WTC11 (cell line): Measurements from ENCODE around the gene HPSE2. TPM values are rescaled to one million over a fixed set of nuclear protein-coding genes. Genes with fewer than 3 reads are reported as not detected.

ENCODE experiments used
- ATAC-seq: fragments of 200-7000 bp; cut with Tn5 transposase; 2 replicates; pipeline ENCODE4 v1.10.0; 2021; ENCODE audit warnings: mild to moderate bottlenecking, moderate library complexity
- CTCF ChIA-PET: fragments of 300-600 bp; sonication (Branson Sonifier 250); formaldehyde crosslinking; loops from one replicate; lab custom pipeline; 2021; ENCODE audit warnings: antibody characterized with exemption; lab: Charles Lee
- POLR2A ChIA-PET: fragments of 350-600 bp; sonication (Branson Sonifier 250); formaldehyde crosslinking; loops from one replicate; lab custom pipeline; 2021; ENCODE audit warnings: antibody characterized with exemption; lab: Charles Lee
- DNase-seq: peaks from one replicate; pipeline ENCODE4 v3.0.0; 2021; ENCODE audit warnings: low spot score
- H3K27ac Mint-ChIP-seq: 2 replicates; pipeline ENCODE4 v1.8.0; 2021; ENCODE audit warnings: mixed read lengths
- H3K27me3 Mint-ChIP-seq: 2 replicates; pipeline ENCODE4 v1.8.0; 2021; ENCODE audit warnings: low read depth, mild to moderate bottlenecking, moderate library complexity, mixed read lengths
- H3K36me3 Mint-ChIP-seq: 2 replicates; pipeline ENCODE4 v1.8.0; 2021; ENCODE audit warnings: mixed read lengths
- H3K4me1 Mint-ChIP-seq: 2 replicates; pipeline ENCODE4 v1.8.0; 2022; ENCODE audit warnings: mixed read lengths
- H3K4me3 Mint-ChIP-seq: 2 replicates; pipeline ENCODE4 v1.8.0; 2021; ENCODE audit warnings: mild to moderate bottlenecking, moderate library complexity, mixed read lengths
- H3K9me3 Mint-ChIP-seq: 2 replicates; pipeline ENCODE4 v1.8.0; 2021; ENCODE audit warnings: mixed read lengths
- ATF3 ChIP-seq: sonication (generic); formaldehyde crosslinking; conservative IDR thresholded peaks from 2 replicates; pipeline ENCODE4 v1.8.1; 2022; ENCODE audit warnings: mild to moderate bottlenecking, missing genetic modification reagents
- E2F1 ChIP-seq: sonication (generic); formaldehyde crosslinking; IDR thresholded peaks from 2 replicates; pipeline ENCODE4 v1.8.0; 2022; ENCODE audit warnings: mild to moderate bottlenecking, missing genetic modification reagents
- E2F4 ChIP-seq: sonication (generic); formaldehyde crosslinking; IDR thresholded peaks from 2 replicates; pipeline ENCODE4 v1.8.1; 2022; ENCODE audit warnings: low read depth, mild to moderate bottlenecking, moderate library complexity, missing genetic modification reagents, borderline replicate concordance
- E2F5 ChIP-seq: sonication (generic); formaldehyde crosslinking; IDR thresholded peaks from 2 replicates; pipeline ENCODE4 v1.8.1; 2022; ENCODE audit warnings: mild to moderate bottlenecking, moderate library complexity, missing genetic modification reagents
- ERG ChIP-seq: fragments of 250-450 bp; sonication (Bioruptor Pico); IDR thresholded peaks from 2 replicates; pipeline ENCODE4 v1.8.0; 2021; ENCODE audit warnings: mild to moderate bottlenecking
- ESRRA ChIP-seq: sonication (generic); formaldehyde crosslinking; IDR thresholded peaks from 2 replicates; pipeline ENCODE4 v1.8.1; 2022; ENCODE audit warnings: mild to moderate bottlenecking, missing genetic modification reagents, borderline replicate concordance
- GABPB1 ChIP-seq: sonication (generic); formaldehyde crosslinking; IDR thresholded peaks from 2 replicates; pipeline ENCODE4 v1.8.1; 2023; ENCODE audit warnings: mild to moderate bottlenecking, missing genetic modification reagents
- GTF2I ChIP-seq: fragments of 250-450 bp; sonication (Bioruptor Pico); conservative IDR thresholded peaks from 2 replicates; pipeline ENCODE4 v1.4.0; 2021; ENCODE audit warnings: mild to moderate bottlenecking
- HMGA2 ChIP-seq: fragments of 250-450 bp; sonication (Bioruptor Pico); IDR thresholded peaks from 2 replicates; pipeline ENCODE4 v1.4.0; 2021; ENCODE audit warnings: mild to moderate bottlenecking, moderate library complexity
- IRF2 ChIP-seq: sonication (generic); formaldehyde crosslinking; IDR thresholded peaks from 2 replicates; pipeline ENCODE4 v1.8.0; 2022; ENCODE audit warnings: low read depth, missing genetic modification reagents, borderline replicate concordance
- JAZF1 ChIP-seq: fragments of 250-450 bp; sonication (Bioruptor Pico); IDR thresholded peaks from 2 replicates; pipeline ENCODE4 v1.9.0; 2021; ENCODE audit warnings: moderate library complexity, mild to moderate bottlenecking, inconsistent platforms
- JUN ChIP-seq: sonication (generic); formaldehyde crosslinking; IDR thresholded peaks from 2 replicates; pipeline ENCODE4 v1.8.0; 2023; ENCODE audit warnings: mild to moderate bottlenecking, missing genetic modification reagents
- MLX ChIP-seq: sonication (generic); formaldehyde crosslinking; IDR thresholded peaks from 2 replicates; pipeline ENCODE4 v1.8.1; 2023; ENCODE audit warnings: mild to moderate bottlenecking, missing genetic modification reagents, moderate library complexity
- NFE2L1 ChIP-seq: sonication (generic); formaldehyde crosslinking; IDR thresholded peaks from 2 replicates; pipeline ENCODE4 v1.8.1; 2023; ENCODE audit warnings: missing genetic modification reagents
- NR1H2 ChIP-seq: sonication (generic); formaldehyde crosslinking; IDR thresholded peaks from 2 replicates; pipeline ENCODE4 v1.9.0; 2021; ENCODE audit warnings: mild to moderate bottlenecking, moderate library complexity, missing genetic modification reagents
- OVOL2 ChIP-seq: fragments of 250-450 bp; sonication (Bioruptor Pico); IDR thresholded peaks from 2 replicates; pipeline ENCODE4 v1.9.0; 2021; ENCODE audit warnings: mild to moderate bottlenecking, borderline replicate concordance
- PRRX2 ChIP-seq: fragments of 250-450 bp; sonication (Bioruptor Pico); IDR thresholded peaks from 2 replicates; pipeline ENCODE4 v1.8.0; 2021; ENCODE audit warnings: mild to moderate bottlenecking
- RELA ChIP-seq: sonication (generic); formaldehyde crosslinking; IDR thresholded peaks from 2 replicates; pipeline ENCODE4 v1.8.1; 2022; ENCODE audit warnings: missing genetic modification reagents, mild to moderate bottlenecking, borderline replicate concordance
- TP53 ChIP-seq: sonication (generic); formaldehyde crosslinking; IDR thresholded peaks from 2 replicates; pipeline ENCODE4 v1.8.1; 2023; ENCODE audit warnings: mild to moderate bottlenecking, missing genetic modification reagents
- USF1 ChIP-seq: sonication (generic); formaldehyde crosslinking; IDR thresholded peaks from 2 replicates; pipeline ENCODE4 v1.8.0; 2022; ENCODE audit warnings: mild to moderate bottlenecking, missing genetic modification reagents
- USF2 ChIP-seq: sonication (generic); formaldehyde crosslinking; IDR thresholded peaks from 2 replicates; pipeline ENCODE4 v1.8.1; 2023; ENCODE audit warnings: mild to moderate bottlenecking, missing genetic modification reagents, moderate library complexity
- ZBTB43 ChIP-seq: sonication (generic); formaldehyde crosslinking; IDR thresholded peaks from 2 replicates; pipeline ENCODE4 v1.8.1; 2023; ENCODE audit warnings: mild to moderate bottlenecking, missing genetic modification reagents
- ZNF121 ChIP-seq: sonication (generic); formaldehyde crosslinking; IDR thresholded peaks from 2 replicates; pipeline ENCODE4 v1.8.0; 2023; ENCODE audit warnings: missing genetic modification reagents
- ZNF219 ChIP-seq: sonication (generic); formaldehyde crosslinking; IDR thresholded peaks from 2 replicates; pipeline ENCODE4 v1.8.0; 2023; ENCODE audit warnings: missing genetic modification reagents, mild to moderate bottlenecking, borderline replicate concordance
- ZNF416 ChIP-seq: fragments of 250-450 bp; sonication (Bioruptor Pico); IDR thresholded peaks from 2 replicates; pipeline ENCODE4 v1.9.0; 2021; ENCODE audit warnings: mild to moderate bottlenecking, inconsistent platforms
- ZSCAN18 ChIP-seq: fragments of 250-450 bp; sonication (Bioruptor Pico); IDR thresholded peaks from 2 replicates; pipeline ENCODE4 v2.1.2; 2022; ENCODE audit warnings: mild to moderate bottlenecking, moderate library complexity
- total RNA-seq: library from RNA; stranded (reverse); gene quantifications from 3 replicates; pipeline ENCODE4 v1.2.3, GENCODE V29; 2021

The HPSE2 gene
- total RNA-seq, 1 experiment from 2014 or later, result 0.66 TPM

GRCh38 chr10:98417973-98418664 lies 817.5 kb downstream of the HPSE2 start:
- H3K4me1 Mint-ChIP-seq, result peaks cover 13% of the 10 kb centered on the region
- ATAC-seq (no peak), DNase-seq (no peak)
- H3K4me3 Mint-ChIP-seq, result no peak overlapping the region
- ChIA-PET CTCF (interaction anchor here (1.1 kb wide), 1 partner anchor 8 kb away, joined by 6 read pairs; no protein-coding TSS in a partner anchor), POLR2A (no interaction called here)
- H3K9me3 Mint-ChIP-seq, result no peaks in the 10 kb centered on the region
- H3K36me3 Mint-ChIP-seq, result peaks cover 3% of the 10 kb centered on the region; the same call in 1 of the 2 replicates
- no peak for TF ChIP-seq GABPB1 (CRISPR knock-in tag)
- TF ChIP-seq ZBTB43, result no peak
- no peak for TF ChIP-seq PRRX2
- no peak for TF ChIP-seq ESRRA (CRISPR knock-in tag)
- no peak for TF ChIP-seq ZNF121
- TF ChIP-seq E2F4 (CRISPR knock-in tag), result no peak
- no peak for TF ChIP-seq HMGA2
- TF ChIP-seq RELA (CRISPR knock-in tag), result no peak
- TF ChIP-seq USF2 (CRISPR knock-in tag), result no peak
- no peak for TF ChIP-seq ERG (CRISPR knock-in tag)
- TF ChIP-seq E2F1 (CRISPR knock-in tag), result no peak
- TF ChIP-seq USF1 (CRISPR knock-in tag), result no peak
- TF ChIP-seq OVOL2 (CRISPR knock-in tag), result no peak
- no peak for TF ChIP-seq IRF2 (CRISPR knock-in tag)
- no peak for TF ChIP-seq E2F5 (CRISPR knock-in tag)
- TF ChIP-seq ZNF219 (CRISPR knock-in tag), result no peak
- H3K27me3 Mint-ChIP-seq, result no peaks in the 10 kb centered on the region
- no peak overlapping the region for H3K27ac Mint-ChIP-seq

- no peak overlapping the region for H3K4me3 Mint-ChIP-seq
- H3K27me3 Mint-ChIP-seq, result no peaks in the 10 kb centered on the region
- DNase-seq, result no peak
- no peaks in the 10 kb centered on the region for H3K9me3 Mint-ChIP-seq
- H3K4me1 Mint-ChIP-seq, result peaks cover 13% of the 10 kb centered on the region
- CTCF ChIA-PET, result interaction anchor here (1.1 kb wide), 1 partner anchor 8 kb away, joined by 6 read pairs; no protein-coding TSS in a partner anchor
- H3K36me3 Mint-ChIP-seq, result peaks cover 3% of the 10 kb centered on the region; the same call in 1 of the 2 replicates
- POLR2A ChIA-PET, result no interaction called here
- ATAC-seq, result no peak
- H3K27ac Mint-ChIP-seq, result no peak overlapping the region
- TF ChIP-seq MLX (CRISPR knock-in tag) (no peak), ZNF416 (no peak), NR1H2 (CRISPR knock-in tag) (no peak), GABPB1 (CRISPR knock-in tag) (no peak), ZSCAN18 (CRISPR knock-in tag) (no peak), JUN (CRISPR knock-in tag) (no peak), ATF3 (CRISPR knock-in tag) (no peak), GTF2I (CRISPR knock-in tag) (no peak), TP53 (no peak), JAZF1 (no peak), NFE2L1 (CRISPR knock-in tag) (no peak)
Observed at GRCh38 chr10:98417481-98417959, 818.1 kb downstream of the HPSE2 start.
